Vagina (tissue), 2 donors: Measurements from ENCODE around the gene PON2. TPM values are rescaled to one million over a fixed set of nuclear protein-coding genes. Genes with fewer than 3 reads are reported as not detected.

Source experiments
- DNase-seq, 2 donors: peaks; one replicate each; pipeline ENCODE4 v3.0.0-alpha.2; 2017; ENCODE audit errors: extremely low spot score in 2 of 2
- H3K27ac ChIP-seq: fragments of 200-600 bp; sonication (generic); one replicate; pipeline ENCODE4 v1.5.1; 2019
- H3K27me3 ChIP-seq: fragments of 200-600 bp; sonication (generic); one replicate; pipeline ENCODE4 v1.5.1; 2019
- H3K36me3 ChIP-seq, 2 donors: fragments of 200-600 bp; sonication (generic); one replicate each; pipeline ENCODE4 v1.5.1; 2017 to 2019
- H3K4me1 ChIP-seq: fragments of 200-600 bp; sonication (generic); one replicate; pipeline ENCODE4 v1.5.1; 2019
- H3K4me3 ChIP-seq, 2 donors: fragments of 200-600 bp; sonication (generic); 1 replicate in 1 of 2; 2 replicates in 1 of 2; pipeline ENCODE4 v1.5.1; 2016 to 2019
- H3K9me3 ChIP-seq: fragments of 200-600 bp; sonication (generic); one replicate; pipeline ENCODE4 v1.5.1; 2019
- POLR2A ChIP-seq, 2 donors: fragments of 450-650 bp; IDR thresholded peaks; one replicate each; pipeline ENCODE4 v1.6.1; 2017; ENCODE audit warnings: antibody characterized with exemption in 2 of 2, mild to moderate bottlenecking in 2 of 2, moderate library complexity in 2 of 2
- POLR2AphosphoS5 ChIP-seq, 2 donors: sonication (generic); formaldehyde crosslinking; IDR thresholded peaks; one replicate each; pipeline ENCODE4 v1.9.0; 2017; ENCODE audit warnings: antibody characterized with exemption in 2 of 2, mild to moderate bottlenecking in 2 of 2, low read depth in 1 of 2; ENCODE audit not compliant: insufficient read depth in 1 of 2
- intact Hi-C: fragments of 100-400 bp; cut with DNase I; formaldehyde crosslinking; loops from one replicate; pipeline ENCODE4 v1.15.1; 2023
- total RNA-seq: library from RNA; depleted of rRNA; stranded (reverse); fragments of >200 nt; gene quantifications from one replicate; pipeline ENCODE4 v1.2.3, GENCODE V29; 2016
- TF ChIP-seq, protein P1 (sequence below), 3 experiments: fragments of 450-650 bp in 2 of 3; fragments of 200-600 bp in 1 of 3; sonication (generic) in 1 of 3; IDR thresholded peaks; one replicate each; pipeline ENCODE4 v1.5.1; 2017 to 2019; ENCODE audit warnings: antibody characterized with exemption in 3 of 3, mild to moderate bottlenecking in 2 of 3, moderate library complexity in 2 of 3

PON2 gene
- total RNA-seq, 1 donor from 2014 or later, result 77.3 TPM

DNA sequence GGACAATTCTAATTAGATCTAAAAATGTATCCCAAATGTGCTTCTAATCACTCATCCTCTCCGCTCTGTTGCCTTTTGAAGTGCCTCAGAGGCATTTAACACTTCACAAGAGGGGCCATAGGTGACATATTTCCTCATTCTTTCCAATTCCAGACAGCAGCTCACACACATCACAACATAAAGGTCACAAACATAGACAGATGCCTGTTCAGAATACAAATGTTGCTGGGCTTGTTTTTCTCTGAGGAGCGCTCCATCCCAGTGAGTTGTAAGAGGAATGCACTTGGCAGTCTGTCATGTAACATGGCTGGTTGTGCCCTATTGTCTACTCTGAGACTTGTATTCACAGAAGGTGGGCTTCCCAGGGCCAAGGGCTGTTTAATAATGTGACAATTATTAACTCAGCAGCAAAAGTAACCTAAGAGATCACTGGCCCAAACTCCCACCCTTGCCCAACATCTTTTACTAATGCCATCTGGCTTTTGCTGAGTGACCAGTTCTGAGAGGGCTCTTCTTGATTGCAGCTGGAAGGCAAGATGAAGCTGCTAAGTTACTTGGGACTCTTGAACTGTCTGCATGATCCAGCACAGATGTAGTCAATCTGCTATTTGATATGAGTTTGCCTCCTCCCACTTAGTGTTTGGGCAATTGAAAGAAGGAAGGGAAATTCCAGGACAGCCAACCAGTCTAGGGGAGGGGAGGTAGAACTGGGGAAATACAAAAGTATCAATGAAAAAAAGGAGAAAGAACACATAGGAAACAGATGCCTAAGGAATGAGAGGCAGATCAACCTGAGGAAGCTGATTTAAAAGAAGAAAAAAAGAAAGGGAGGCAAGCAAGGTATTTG, 13.6 kb downstream of the PON2 start:
- no peak for DNase-seq
- no peak overlapping the region for H3K4me3 ChIP-seq
- no peak for TF ChIP-seq POLR2AphosphoS5 (IDR thresholded peaks at IDR 0.05; ENCODE audit: insufficient read depth in 1 of 2, low read depth in 1 of 2)
- no peak for TF ChIP-seq POLR2A (IDR thresholded peaks at IDR 0.05)
- TF ChIP-seq, protein P1, sequence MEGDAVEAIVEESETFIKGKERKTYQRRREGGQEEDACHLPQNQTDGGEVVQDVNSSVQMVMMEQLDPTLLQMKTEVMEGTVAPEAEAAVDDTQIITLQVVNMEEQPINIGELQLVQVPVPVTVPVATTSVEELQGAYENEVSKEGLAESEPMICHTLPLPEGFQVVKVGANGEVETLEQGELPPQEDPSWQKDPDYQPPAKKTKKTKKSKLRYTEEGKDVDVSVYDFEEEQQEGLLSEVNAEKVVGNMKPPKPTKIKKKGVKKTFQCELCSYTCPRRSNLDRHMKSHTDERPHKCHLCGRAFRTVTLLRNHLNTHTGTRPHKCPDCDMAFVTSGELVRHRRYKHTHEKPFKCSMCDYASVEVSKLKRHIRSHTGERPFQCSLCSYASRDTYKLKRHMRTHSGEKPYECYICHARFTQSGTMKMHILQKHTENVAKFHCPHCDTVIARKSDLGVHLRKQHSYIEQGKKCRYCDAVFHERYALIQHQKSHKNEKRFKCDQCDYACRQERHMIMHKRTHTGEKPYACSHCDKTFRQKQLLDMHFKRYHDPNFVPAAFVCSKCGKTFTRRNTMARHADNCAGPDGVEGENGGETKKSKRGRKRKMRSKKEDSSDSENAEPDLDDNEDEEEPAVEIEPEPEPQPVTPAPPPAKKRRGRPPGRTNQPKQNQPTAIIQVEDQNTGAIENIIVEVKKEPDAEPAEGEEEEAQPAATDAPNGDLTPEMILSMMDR (IDR thresholded peaks at IDR 0.05), result no peak
- H3K9me3 ChIP-seq, result no peaks in the 10 kb centered on the region
- H3K4me1 ChIP-seq, result no peaks in the 10 kb centered on the region
- no peak overlapping the region for H3K27ac ChIP-seq
- intact Hi-C loops, result no loop called here
- H3K27me3 ChIP-seq, result no peaks in the 10 kb centered on the region
- H3K36me3 ChIP-seq, result no peaks in the 10 kb centered on the region

DNA sequence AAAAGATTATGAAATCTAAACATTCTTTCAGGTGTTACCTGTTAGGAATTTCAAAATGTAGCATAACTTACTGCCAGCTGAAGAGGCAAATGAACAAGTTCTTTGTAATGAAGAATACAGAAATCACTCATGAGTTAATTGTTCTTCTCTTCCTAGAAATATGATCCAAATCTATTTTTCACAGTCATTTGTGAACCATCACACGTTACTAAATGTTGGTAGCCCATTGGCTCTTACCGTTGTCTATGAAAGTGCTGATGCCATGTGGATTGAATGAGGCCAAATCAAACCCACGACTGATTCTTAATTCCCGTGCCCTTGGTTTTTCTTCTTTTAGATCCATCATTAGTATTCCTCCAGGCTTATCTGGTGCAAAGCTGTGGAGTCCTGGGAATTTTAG, 22.8 kb downstream of the PON2 start:
- no peak overlapping the region for H3K27ac ChIP-seq
- H3K27me3 ChIP-seq, result no peaks in the 10 kb centered on the region
- H3K9me3 ChIP-seq, result no peaks in the 10 kb centered on the region
- H3K4me1 ChIP-seq, result no peaks in the 10 kb centered on the region
- no peak for DNase-seq
- intact Hi-C loops, result no loop called here
- no peak overlapping the region for H3K4me3 ChIP-seq
- TF ChIP-seq, protein P1 (IDR thresholded peaks at IDR 0.05), result no peak
- H3K36me3 ChIP-seq, result peaks cover 0 to 22% of the 10 kb centered on the region in 2 donors

DNA sequence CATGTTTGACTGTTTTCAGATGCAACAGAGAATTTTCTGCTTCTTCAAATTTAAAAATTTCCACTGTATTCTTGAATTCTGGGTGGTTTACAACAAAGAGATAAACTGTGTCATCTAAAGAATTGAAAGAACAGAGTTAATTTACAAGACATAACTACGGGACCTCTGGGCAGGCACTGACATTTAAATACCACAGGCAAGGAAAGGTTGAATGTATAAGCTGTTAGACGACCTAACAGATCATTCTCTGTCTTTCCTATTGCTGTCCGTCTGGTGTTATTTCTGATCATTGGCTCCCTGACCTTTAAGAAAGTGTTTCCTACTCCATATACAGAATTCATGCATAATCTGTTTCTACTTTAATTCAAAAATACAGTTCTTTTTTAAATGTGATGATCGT, 23.2 kb downstream of the PON2 start:
- no peak for DNase-seq
- intact Hi-C loops, result no loop called here
- Histone ChIP-seq H3K4me1 (no peaks in the 10 kb centered on the region), H3K27me3 (no peaks in the 10 kb centered on the region), H3K36me3 (peaks cover 0 to 22% of the 10 kb centered on the region in 2 donors), H3K9me3 (no peaks in the 10 kb centered on the region), H3K4me3 (no peak overlapping the region), H3K27ac (no peak overlapping the region)
- TF ChIP-seq POLR2AphosphoS5 (IDR thresholded peaks at IDR 0.05; ENCODE audit: insufficient read depth in 1 of 2, low read depth in 1 of 2), result no peak
- no peak for TF ChIP-seq POLR2A (IDR thresholded peaks at IDR 0.05)
- TF ChIP-seq, protein P1 (IDR thresholded peaks at IDR 0.05), result no peak

DNA sequence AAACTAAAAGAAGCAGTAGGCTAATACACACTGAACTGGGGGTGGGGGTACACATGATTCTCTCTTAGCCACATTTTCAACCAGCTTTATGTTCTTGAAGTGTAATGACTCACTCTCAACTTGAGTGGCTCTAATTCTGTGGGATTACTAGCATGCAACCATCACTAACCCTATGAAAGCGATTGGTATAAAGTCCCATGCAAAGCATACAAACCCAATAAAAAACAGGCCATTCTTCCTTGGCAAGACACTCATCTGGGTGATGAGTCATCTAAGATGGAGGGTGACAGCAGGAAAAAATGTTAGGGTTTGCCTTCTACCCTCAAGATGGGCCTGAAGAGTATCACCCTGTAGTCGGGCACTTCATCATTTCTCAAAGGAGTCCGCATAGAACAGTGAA, 23.8 kb downstream of the PON2 start:
- peaks cover 0 to 22% of the 10 kb centered on the region in 2 donors for H3K36me3 ChIP-seq
- TF ChIP-seq, protein P1 (IDR thresholded peaks at IDR 0.05), result no peak
- TF ChIP-seq POLR2AphosphoS5 (IDR thresholded peaks at IDR 0.05; ENCODE audit: insufficient read depth in 1 of 2, low read depth in 1 of 2), result no peak
- TF ChIP-seq POLR2A (IDR thresholded peaks at IDR 0.05), result no peak
- intact Hi-C loops, result no loop called here
- H3K9me3 ChIP-seq, result no peaks in the 10 kb centered on the region
- H3K27me3 ChIP-seq, result no peaks in the 10 kb centered on the region
- H3K27ac ChIP-seq, result no peak overlapping the region
- no peaks in the 10 kb centered on the region for H3K4me1 ChIP-seq
- no peak for DNase-seq
- no peak overlapping the region for H3K4me3 ChIP-seq

DNA sequence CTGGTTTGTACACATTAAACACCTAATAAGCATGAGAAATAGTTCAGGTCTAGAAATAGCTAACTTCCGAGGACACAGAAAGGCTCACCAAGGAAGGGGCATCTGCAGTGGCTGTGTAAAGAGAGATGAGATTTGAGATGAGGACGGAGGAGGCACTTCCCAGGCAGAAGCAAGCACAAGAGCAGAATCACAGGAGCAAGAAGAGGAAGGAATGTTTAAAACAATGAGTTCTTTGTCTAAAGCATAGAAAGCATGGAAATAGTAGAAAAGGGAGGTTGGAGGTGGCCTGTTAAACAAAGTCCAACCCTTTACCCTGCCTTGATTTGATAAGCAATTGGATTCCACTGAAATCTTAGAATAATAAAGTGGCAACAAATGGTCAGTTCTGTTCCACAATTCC, 27.1 kb downstream of the PON2 start:
- no peak overlapping the region for H3K27ac ChIP-seq
- DNase-seq, result no peak
- no peaks in the 10 kb centered on the region for H3K4me1 ChIP-seq
- no peaks in the 10 kb centered on the region for H3K27me3 ChIP-seq
- TF ChIP-seq POLR2AphosphoS5 (IDR thresholded peaks at IDR 0.05; ENCODE audit: insufficient read depth in 1 of 2, low read depth in 1 of 2) (no peak), POLR2A (IDR thresholded peaks at IDR 0.05) (no peak)
- TF ChIP-seq, protein P1 (IDR thresholded peaks at IDR 0.05), result no peak
- intact Hi-C loops, result no loop called here
- no peak overlapping the region for H3K4me3 ChIP-seq
- H3K36me3 ChIP-seq, result peaks cover 0 to 19% of the 10 kb centered on the region in 2 donors
- no peaks in the 10 kb centered on the region for H3K9me3 ChIP-seq
